ENCODE measurements around the gene REEP3. TPM values are rescaled to one million over a fixed set of nuclear protein-coding genes. Genes with fewer than 3 reads are reported as not detected.

Gene REEP3
- total RNA-seq, 1 donor from 2014 or later, result 53.4 TPM

GRCh38 chr10:63665670-63666134, 144.5 kb downstream of the REEP3 start:
- DNase-seq (ENCODE audit: low spot score), result no peak

- DNase-seq (ENCODE audit: low spot score), result no peak
These were observed 145.7 kb downstream of the REEP3 start for GRCh38 chr10:63666836-63667383.

- DNase-seq (ENCODE audit: low spot score), result no peak
These were observed 146.6 kb downstream of the REEP3 start for GRCh38 chr10:63667596-63668480.

GRCh38 chr10:63670291-63670898, 149.2 kb downstream of the REEP3 start:
- DNase-seq (ENCODE audit: low spot score), result no peak

- DNase-seq (ENCODE audit: low spot score), result no peak
These were observed 150.2 kb downstream of the REEP3 start for GRCh38 chr10:63671317-63671937.

GRCh38 chr10:63672491-63672890, 151.3 kb downstream of the REEP3 start:
- no peak for DNase-seq (ENCODE audit: low spot score)

GRCh38 chr10:63673246-63673645, 152.0 kb downstream of the REEP3 start:
- no peak for DNase-seq (ENCODE audit: low spot score)

GRCh38 chr10:63673846-63674245, 152.6 kb downstream of the REEP3 start:
- no peak for DNase-seq (ENCODE audit: low spot score)

Other genes starting within 250 kb of the REEP3 start
- 79.0 TPM for gene JMJD1C, start 55.4 kb upstream of the REEP3 start, total RNA-seq

All from mucosa of gallbladder (tissue), 1 donor.